Muscle of leg (tissue), 11 donors: ENCODE data around the gene LRRC10B. TPM values are rescaled to one million over a fixed set of nuclear protein-coding genes. Genes with fewer than 3 reads are reported as not detected.
A peak's percentile ranks its signal among the peaks of the same experiment; 100 is the strongest.
"Not testable (repeated sequence)": the region's sequence is repeated elsewhere in the genome, so short reads cannot be mapped to it uniquely, and the experiment has no call there.

ENCODE experiments used
- DNase-seq: peaks from one replicate; pipeline ENCODE4 v3.0.0; 2013
- H3K27ac ChIP-seq: one replicate; pipeline ENCODE4 v1.5.1; 2013; ENCODE audit warnings: mild to moderate bottlenecking, low read length, control low read depth
- H3K27me3 ChIP-seq: one replicate; pipeline ENCODE4 v1.6.1; 2013; ENCODE audit warnings: low read length; ENCODE audit not compliant: control insufficient read depth, insufficient read depth
- H3K36me3 ChIP-seq: one replicate; pipeline ENCODE4 v1.6.1; 2013; ENCODE audit warnings: low read length; ENCODE audit not compliant: control insufficient read depth, insufficient read depth
- H3K4me1 ChIP-seq: one replicate; pipeline ENCODE4 v1.6.1; 2013; ENCODE audit warnings: low read length; ENCODE audit not compliant: control insufficient read depth, insufficient read depth
- H3K4me3 ChIP-seq: one replicate; pipeline ENCODE4 v1.5.1; 2013; ENCODE audit warnings: low read length, control low read depth
- H3K9me3 ChIP-seq: replicated peaks from 2 replicates; pipeline ENCODE4 v1.6.1; 2013; ENCODE audit warnings: low read depth, low read length; ENCODE audit not compliant: control insufficient read depth
- WGBS: methylation state at CpG from one replicate; pipeline ENCODE4 v1.1.5; 2013; ENCODE audit warnings: missing lambda C conversion rate; ENCODE audit not compliant: insufficient coverage; 5-methylcytosine and 5-hydroxymethylcytosine counted together
- polyA plus RNA-seq, 8 donors: library from polyadenylated mRNA; unstranded; fragments of 120-200 nt; gene quantifications; one replicate each; pipeline versions ENCODE4 v1.2.1 to v1.2.3, GENCODE V29; 2013; ENCODE audit warnings: inconsistent platforms in 1 of 8, low replicate concordance in 1 of 8; ENCODE audit not compliant: insufficient read length in 8 of 8, insufficient read depth in 1 of 8
- total RNA-seq: library from RNA; stranded (reverse); fragments of 120-200 nt; gene quantifications from one replicate; pipeline ENCODE4 v1.2.4, GENCODE V29; 2013

Gene LRRC10B
- total and polyA plus RNA-seq, 9 donors = 0.08 to 0.52 (median 0.17) TPM; not detected in 1

DNA sequence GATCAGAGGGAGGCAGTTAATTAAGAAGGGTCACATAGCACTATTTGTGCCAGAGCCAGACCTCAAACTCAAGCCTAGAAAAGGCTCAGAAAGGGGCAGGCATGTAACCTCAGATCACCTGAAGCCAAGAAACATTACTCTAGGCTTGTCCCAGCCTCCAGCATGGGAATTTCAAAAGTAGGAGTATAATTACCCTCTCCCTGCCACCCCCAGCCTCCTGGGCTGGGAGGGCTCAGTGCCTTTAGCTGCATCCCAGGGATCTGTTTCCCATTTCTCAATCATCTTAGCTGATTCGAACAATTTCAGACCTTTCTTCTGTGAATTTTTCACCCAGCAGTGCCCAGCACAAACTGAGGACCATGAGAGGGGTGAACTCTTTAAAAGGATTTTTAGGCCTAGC, 33.1 kb upstream of the LRRC10B start:
- peaks cover 29% of the 10 kb centered on the region for H3K4me1 ChIP-seq
- WGBS = no CpG with 5 or more reads among the region's 1 CpG
- no peak overlapping the region for H3K27ac ChIP-seq

DNA sequence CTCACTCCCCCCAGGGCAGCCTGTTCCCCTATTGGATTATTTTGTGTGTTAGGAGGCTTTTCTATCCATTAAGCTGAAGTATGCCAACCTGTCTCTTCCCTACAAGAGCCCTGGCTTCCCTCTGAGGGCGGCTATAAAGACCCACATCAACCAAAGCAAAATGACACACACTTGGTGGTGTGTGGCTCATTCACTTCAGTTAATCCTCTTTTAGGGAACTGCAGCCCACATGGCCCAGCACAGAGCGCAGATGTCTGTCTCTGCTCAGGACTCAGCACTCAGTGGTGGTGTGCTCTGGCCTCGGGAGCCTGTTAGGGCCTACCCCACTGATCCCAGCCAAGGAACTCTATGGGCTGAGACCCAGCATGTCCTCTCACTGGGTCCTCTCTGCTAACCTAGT, 32.2 kb upstream of the LRRC10B start:
- DNase-seq = no peak
- Histone ChIP-seq H3K9me3 (peaks cover 2% of the 10 kb centered on the region), H3K4me3 (no peak overlapping the region), H3K27ac (no peak overlapping the region), H3K36me3 (peaks cover 11% of the 10 kb centered on the region), H3K27me3 (peaks cover 7% of the 10 kb centered on the region), H3K4me1 (peaks cover 35% of the 10 kb centered on the region)
- WGBS = 75% methylated on average over 2 of the region's 3 CpGs

More for the DNA sequence above, 33.1 kb upstream of the LRRC10B start:
- Histone ChIP-seq H3K36me3 (peaks cover 17% of the 10 kb centered on the region), H3K9me3 (peaks cover 2% of the 10 kb centered on the region), H3K27me3 (peaks cover 7% of the 10 kb centered on the region), H3K4me3 (no peak overlapping the region)
- DNase-seq = no peak

- no peak for DNase-seq
- H3K4me1 ChIP-seq = peaks cover 37% of the 10 kb centered on the region
- peaks cover 2% of the 10 kb centered on the region for H3K9me3 ChIP-seq
- peaks cover 11% of the 10 kb centered on the region for H3K36me3 ChIP-seq
- H3K4me3 ChIP-seq = no peak overlapping the region
- peaks cover 10% of the 10 kb centered on the region for H3K27me3 ChIP-seq
- no peak overlapping the region for H3K27ac ChIP-seq
- WGBS = 50% methylated on average over 7 of the region's 8 CpGs
Observed at GRCh38 chr11:61477126-61477525, 31.4 kb upstream of the LRRC10B start.

- peaks cover 11% of the 10 kb centered on the region for H3K36me3 ChIP-seq
- DNase-seq = peak; percentile 44
- 4% methylated on average over 16 of the region's 18 CpGs for WGBS
- H3K9me3 ChIP-seq = peaks cover 2% of the 10 kb centered on the region
- H3K27ac ChIP-seq = no peak overlapping the region
- peaks cover 39% of the 10 kb centered on the region for H3K4me1 ChIP-seq
- no peak overlapping the region for H3K4me3 ChIP-seq
- peaks cover 13% of the 10 kb centered on the region for H3K27me3 ChIP-seq
Observed at GRCh38 chr11:61477727-61478148, 30.8 kb upstream of the LRRC10B start.

- H3K36me3 ChIP-seq, H3K27ac ChIP-seq, H3K4me3 ChIP-seq, H3K9me3 ChIP-seq: not testable (repeated sequence)
- DNase-seq = peak; percentile 52
- 51% methylated on average over 3 of the region's 11 CpGs for WGBS
- H3K27me3 ChIP-seq = peaks cover 13% of the 10 kb centered on the region
- H3K4me1 ChIP-seq = peaks cover 36% of the 10 kb centered on the region
Observed at GRCh38 chr11:61479360-61480058, 29.0 kb upstream of the LRRC10B start.

DNA sequence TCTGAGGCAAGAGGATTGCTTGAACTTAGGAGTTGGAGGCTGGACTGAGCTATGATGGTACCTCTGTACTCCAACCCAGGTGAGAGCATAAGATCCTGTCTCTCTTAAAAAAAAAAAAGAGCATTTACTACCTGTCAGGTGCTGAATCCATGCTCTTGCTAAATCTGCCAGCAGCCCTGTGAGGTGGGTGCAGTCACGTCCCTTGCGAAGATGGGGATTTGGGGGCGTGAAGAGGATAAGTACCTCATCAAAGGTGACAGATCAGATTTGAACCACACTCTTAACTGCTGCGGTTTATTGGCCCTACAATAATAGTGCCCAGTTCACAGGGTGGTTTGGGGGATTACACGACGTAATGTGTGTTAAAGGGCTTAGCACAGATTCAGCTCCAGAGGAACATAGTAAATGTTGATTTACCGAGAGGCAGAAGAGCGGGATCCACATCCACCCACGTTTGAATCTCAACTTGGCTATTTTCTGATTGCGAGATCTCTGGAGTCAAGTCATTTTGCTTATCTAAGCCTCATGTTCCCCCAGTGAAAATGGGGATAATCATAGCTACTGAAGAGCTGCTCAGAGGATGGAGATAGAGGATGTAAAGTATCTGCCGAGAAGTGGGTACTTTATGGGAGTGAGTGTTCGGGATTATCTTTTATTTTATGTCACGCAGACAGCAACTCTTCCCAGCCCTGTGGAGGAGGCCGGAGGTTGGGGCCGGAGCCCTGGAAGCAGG, 28.1 kb upstream of the LRRC10B start:
- WGBS = 59% methylated on average over 6 of the region's 15 CpGs
- DNase-seq = no peak
- Histone ChIP-seq H3K4me1 (peaks cover 30% of the 10 kb centered on the region), H3K27me3 (peaks cover 13% of the 10 kb centered on the region), H3K4me3 (no peak overlapping the region), H3K36me3 (no peaks in the 10 kb centered on the region), H3K27ac (no peak overlapping the region), H3K9me3 (no peaks in the 10 kb centered on the region)

DNA sequence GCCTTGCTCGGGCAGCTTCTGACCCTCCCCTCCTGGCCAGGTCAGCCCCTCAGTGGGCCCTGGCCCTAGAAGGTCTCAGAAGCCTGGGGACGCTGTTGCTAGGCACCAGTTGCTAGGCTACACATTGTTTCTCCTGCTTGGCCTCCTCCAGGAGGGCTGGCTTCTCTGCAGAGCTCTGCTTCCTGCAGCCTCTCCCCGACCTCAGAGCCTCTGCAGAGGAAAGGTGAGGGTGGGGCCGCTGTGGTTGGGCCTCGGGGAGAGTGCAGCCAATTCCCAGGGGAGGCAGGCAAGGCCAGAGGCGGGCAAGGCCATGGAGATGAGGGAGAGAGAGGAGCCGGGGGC, 27.6 kb upstream of the LRRC10B start:
- H3K4me3 ChIP-seq = no peak overlapping the region
- WGBS = 8% methylated on average over 5 of the region's 7 CpGs
- peaks cover 13% of the 10 kb centered on the region for H3K27me3 ChIP-seq
- H3K4me1 ChIP-seq = peaks cover 30% of the 10 kb centered on the region
- no peak overlapping the region for H3K27ac ChIP-seq
- H3K36me3 ChIP-seq = no peaks in the 10 kb centered on the region
- no peaks in the 10 kb centered on the region for H3K9me3 ChIP-seq
- peak; percentile 76 for DNase-seq

DNA sequence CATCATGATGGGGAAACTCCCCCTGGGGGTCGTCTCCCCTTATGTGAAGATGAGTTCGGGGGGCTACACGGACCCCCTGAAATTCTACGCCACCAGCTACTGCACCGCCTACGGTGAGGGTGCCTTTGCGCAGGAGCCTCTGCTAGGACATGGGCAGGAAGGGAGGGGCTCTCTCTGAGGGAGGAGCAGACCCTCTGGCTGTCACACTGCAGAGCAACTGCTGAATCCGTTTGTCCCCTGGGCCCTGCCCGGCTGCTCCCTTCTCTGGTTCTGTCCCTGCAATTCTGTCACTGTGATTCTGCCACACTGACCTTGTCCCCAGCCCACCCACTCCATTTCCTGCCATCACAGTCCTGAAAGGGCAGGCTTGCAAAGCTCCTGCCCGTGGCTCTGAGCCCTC, 26.7 kb upstream of the LRRC10B start:
- no peaks in the 10 kb centered on the region for H3K9me3 ChIP-seq
- H3K4me1 ChIP-seq = peaks cover 30% of the 10 kb centered on the region
- no peak overlapping the region for H3K27ac ChIP-seq
- no peak overlapping the region for H3K4me3 ChIP-seq
- no peak for DNase-seq
- H3K36me3 ChIP-seq = no peaks in the 10 kb centered on the region
- peaks cover 13% of the 10 kb centered on the region for H3K27me3 ChIP-seq
- 37% methylated on average over 5 of the region's 10 CpGs for WGBS

DNA sequence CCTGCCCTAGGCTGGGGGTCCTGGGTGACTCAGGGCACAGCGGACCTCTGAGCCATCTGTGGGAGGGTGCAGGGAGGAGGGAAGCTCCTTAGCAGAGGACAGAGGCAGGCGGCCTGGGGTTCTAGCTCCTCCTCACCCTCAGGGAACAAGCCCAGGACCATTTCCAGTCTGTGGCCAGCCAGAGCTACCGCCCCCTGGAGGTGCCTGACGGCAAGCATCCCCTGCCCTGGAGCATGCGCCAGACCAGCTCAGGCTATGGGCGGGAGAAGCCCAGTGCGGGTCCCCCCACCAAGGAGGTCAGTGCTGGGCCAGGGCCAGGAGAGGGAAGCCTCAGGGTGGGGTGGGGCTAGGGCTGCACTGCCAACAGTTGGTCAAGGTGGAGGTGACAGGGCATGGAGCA, 26.0 kb upstream of the LRRC10B start:
- DNase-seq = no peak
- 26% methylated on average over 4 of the region's 7 CpGs for WGBS
- no peak overlapping the region for H3K27ac ChIP-seq
- H3K9me3 ChIP-seq = no peaks in the 10 kb centered on the region
- H3K4me1 ChIP-seq = peaks cover 25% of the 10 kb centered on the region
- no peak overlapping the region for H3K4me3 ChIP-seq
- no peaks in the 10 kb centered on the region for H3K36me3 ChIP-seq
- H3K27me3 ChIP-seq = peaks cover 13% of the 10 kb centered on the region

DNA sequence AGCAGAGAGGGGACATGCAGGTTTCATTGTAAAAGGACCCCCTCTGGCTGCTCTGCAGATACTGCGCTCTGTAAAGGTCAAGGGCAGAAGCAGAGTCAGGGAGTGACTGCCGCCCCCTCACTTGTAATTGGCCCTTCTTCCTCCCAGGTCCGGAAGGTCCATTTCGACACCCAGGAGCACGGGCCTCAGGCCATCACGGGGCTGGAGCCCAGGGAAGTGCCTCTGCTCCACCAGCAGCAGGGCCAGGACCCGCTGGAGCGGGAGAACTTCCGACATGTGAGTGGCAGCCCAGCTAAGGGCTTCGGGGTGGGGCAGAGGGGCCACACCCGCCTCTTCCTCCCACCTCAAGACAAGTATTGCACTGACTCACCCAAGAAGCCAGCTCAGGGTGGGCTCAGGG, 24.0 kb upstream of the LRRC10B start:
- 59% methylated on average over 5 of the region's 11 CpGs for WGBS
- Histone ChIP-seq H3K27me3 (peaks cover 8% of the 10 kb centered on the region), H3K27ac (no peak overlapping the region), H3K4me1 (peaks cover 32% of the 10 kb centered on the region), H3K4me3 (no peak overlapping the region), H3K9me3 (no peaks in the 10 kb centered on the region), H3K36me3 (no peaks in the 10 kb centered on the region)
- DNase-seq = no peak
